ENCODE measurements around the gene ZFP69B.

ZFP69B gene

GRCh38 chr1:40449684-40450494, at the start of gene ZFP69B:
Gene ZFP69B (plus strand): TSS chr1:40450476. CDS start chr1:40450962, 486 bp downstream.
- DNase-seq: peak; percentile 93

- no peak for DNase-seq
Measured at GRCh38 chr1:40401473-40402201, 48.6 kb upstream of the ZFP69B start.

- DNase-seq: peak; percentile 66
Measured at GRCh38 chr1:40404670-40405462, 45.4 kb upstream of the ZFP69B start.

GRCh38 chr1:40405812-40406211, 44.5 kb upstream of the ZFP69B start:
- DNase-seq: no peak

GRCh38 chr1:40407453-40407852, 42.8 kb upstream of the ZFP69B start:
- no peak for DNase-seq

- DNase-seq: no peak
Measured at GRCh38 chr1:40409467-40409866, 40.8 kb upstream of the ZFP69B start.

GRCh38 chr1:40411294-40411693, 39.0 kb upstream of the ZFP69B start:
- DNase-seq: no peak

- DNase-seq: no peak
Measured at GRCh38 chr1:40411843-40412242, 38.4 kb upstream of the ZFP69B start.

- DNase-seq: no peak
Measured at GRCh38 chr1:40413527-40414252, 36.6 kb upstream of the ZFP69B start.

GRCh38 chr1:40414331-40414730, 35.9 kb upstream of the ZFP69B start:
- no peak for DNase-seq

- no peak for DNase-seq
Measured at GRCh38 chr1:40416709-40417108, 33.6 kb upstream of the ZFP69B start.

GRCh38 chr1:40421431-40422384, 28.6 kb upstream of the ZFP69B start:
- peak; percentile 39 for DNase-seq

- no peak for DNase-seq
Measured at GRCh38 chr1:40422630-40423263, 27.5 kb upstream of the ZFP69B start.

- no peak for DNase-seq
Measured at GRCh38 chr1:40423264-40423642, 27.0 kb upstream of the ZFP69B start.

GRCh38 chr1:40423951-40424618, 26.2 kb upstream of the ZFP69B start:
- DNase-seq: no peak

- no peak for DNase-seq
Measured at GRCh38 chr1:40425198-40425597, 25.1 kb upstream of the ZFP69B start.

- no peak for DNase-seq
Measured at GRCh38 chr1:40431385-40431784, 18.9 kb upstream of the ZFP69B start.

GRCh38 chr1:40432644-40433390, 17.5 kb upstream of the ZFP69B start:
- peak; percentile 17 for DNase-seq

GRCh38 chr1:40435471-40435870, 14.8 kb upstream of the ZFP69B start:
- DNase-seq: no peak

- DNase-seq: no peak
Measured at GRCh38 chr1:40435876-40436275, 14.4 kb upstream of the ZFP69B start.
